ENCODE measurements around the gene NPFFR1.
A peak's percentile ranks its signal among the peaks of the same experiment; 100 is the strongest.
"Not testable (repeated sequence)": the region's sequence is repeated elsewhere in the genome, so short reads cannot be mapped to it uniquely, and the experiment has no call there.

NPFFR1 gene

GRCh38 chr10:70284542-70285475 is 1.0 kb upstream of the NPFFR1 start:
- no peak for DNase-seq

- DNase-seq: no peak
Observed at GRCh38 chr10:70283071-70283444, 746 bp downstream of the NPFFR1 start.

- DNase-seq: no peak
Observed at GRCh38 chr10:70281609-70282008, 2.2 kb downstream of the NPFFR1 start.

GRCh38 chr10:70280099-70280498 is 3.7 kb downstream of the NPFFR1 start:
- DNase-seq: no peak

GRCh38 chr10:70277396-70278030 is 6.3 kb downstream of the NPFFR1 start:
- no peak for DNase-seq

- DNase-seq: peak; percentile 24
Observed at GRCh38 chr10:70274643-70275042, 9.2 kb downstream of the NPFFR1 start.

GRCh38 chr10:70272925-70273316 is 10.9 kb downstream of the NPFFR1 start:
- peak; percentile 23 for DNase-seq

GRCh38 chr10:70271996-70272924 is 11.5 kb downstream of the NPFFR1 start:
- no peak for DNase-seq

GRCh38 chr10:70270952-70271351 is 12.9 kb downstream of the NPFFR1 start:
- DNase-seq: no peak

- no peak for DNase-seq
Observed at GRCh38 chr10:70269741-70270140, 14.1 kb downstream of the NPFFR1 start.

GRCh38 chr10:70268376-70268775 is 15.4 kb downstream of the NPFFR1 start:
- no peak for DNase-seq

- DNase-seq: peak; percentile 97
Observed at GRCh38 chr10:70267161-70267933, 16.5 kb downstream of the NPFFR1 start.

GRCh38 chr10:70266701-70267100 is 17.1 kb downstream of the NPFFR1 start:
- DNase-seq: no peak

GRCh38 chr10:70266056-70266455 is 17.7 kb downstream of the NPFFR1 start:
- DNase-seq: no peak

- no peak for DNase-seq
Observed at GRCh38 chr10:70265032-70265689, 18.6 kb downstream of the NPFFR1 start.

GRCh38 chr10:70260734-70261133 is 23.1 kb downstream of the NPFFR1 start:
- DNase-seq: no peak

GRCh38 chr10:70260259-70260658 is 23.5 kb downstream of the NPFFR1 start:
- no peak for DNase-seq

- no peak for DNase-seq
Observed at GRCh38 chr10:70258216-70258615, 25.6 kb downstream of the NPFFR1 start.

- not testable (repeated sequence) for DNase-seq
Observed at GRCh38 chr10:70257816-70258215, 26.0 kb downstream of the NPFFR1 start.

- DNase-seq: no peak
Observed at GRCh38 chr10:70256463-70256862, 27.3 kb downstream of the NPFFR1 start.

Measured in EL (cell line).